Choroid plexus epithelial cell (primary cell): ENCODE measurements around the gene ITPR3.

Experiments
- DNase-seq: peaks from one replicate; pipeline ENCODE4 v3.0.0-alpha.2; 2010; ENCODE audit warnings: low read depth
- H3K4me3 ChIP-seq: 2 replicates; pipeline ENCODE4 v1.5.1; 2011; ENCODE audit warnings: low read depth, mild to moderate bottlenecking, control low read depth, low read length, moderate library complexity
- TF ChIP-seq, protein P1 (sequence below): conservative IDR thresholded peaks from 2 replicates; pipeline ENCODE4 v1.5.1; 2011; ENCODE audit warnings: low read depth, mild to moderate bottlenecking, control low read depth, inconsistent platforms, low read length, moderate library complexity

ITPR3 gene

DNA sequence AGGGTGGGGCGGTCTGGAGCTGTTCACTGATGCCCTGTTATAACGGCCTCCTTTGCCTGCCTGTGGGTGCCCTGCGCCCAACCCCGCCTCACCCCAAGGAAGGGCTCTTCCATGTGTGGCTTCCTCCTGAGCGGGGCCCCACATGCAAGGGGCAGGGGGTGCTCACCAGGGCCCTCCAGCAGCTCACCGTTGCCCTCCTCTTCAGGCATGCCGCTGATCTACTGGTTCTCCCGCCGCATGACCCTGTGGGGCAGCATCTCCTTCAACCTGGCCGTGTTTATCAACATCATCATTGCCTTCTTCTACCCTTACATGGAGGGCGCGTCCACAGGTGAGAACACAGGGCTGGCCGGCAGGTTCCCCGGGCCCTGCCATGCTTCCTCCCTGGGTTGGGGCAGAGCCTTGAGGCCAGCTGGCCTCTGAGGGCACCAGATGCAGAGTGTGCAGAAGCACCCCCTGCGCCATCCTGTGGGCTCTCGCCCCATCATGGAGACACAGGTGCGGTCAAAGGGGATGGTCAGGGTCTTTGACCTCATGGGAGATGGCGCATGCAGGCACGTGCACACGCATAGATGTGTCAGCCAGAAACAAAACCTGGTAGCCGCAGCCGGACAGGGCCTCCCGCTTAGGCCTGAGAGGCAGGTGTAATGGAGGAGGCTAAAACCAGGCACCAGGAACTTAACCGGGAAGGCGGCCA is 67.5 kb downstream of the ITPR3 start:
- no peak overlapping the region for H3K4me3 ChIP-seq
- TF ChIP-seq, protein P1, sequence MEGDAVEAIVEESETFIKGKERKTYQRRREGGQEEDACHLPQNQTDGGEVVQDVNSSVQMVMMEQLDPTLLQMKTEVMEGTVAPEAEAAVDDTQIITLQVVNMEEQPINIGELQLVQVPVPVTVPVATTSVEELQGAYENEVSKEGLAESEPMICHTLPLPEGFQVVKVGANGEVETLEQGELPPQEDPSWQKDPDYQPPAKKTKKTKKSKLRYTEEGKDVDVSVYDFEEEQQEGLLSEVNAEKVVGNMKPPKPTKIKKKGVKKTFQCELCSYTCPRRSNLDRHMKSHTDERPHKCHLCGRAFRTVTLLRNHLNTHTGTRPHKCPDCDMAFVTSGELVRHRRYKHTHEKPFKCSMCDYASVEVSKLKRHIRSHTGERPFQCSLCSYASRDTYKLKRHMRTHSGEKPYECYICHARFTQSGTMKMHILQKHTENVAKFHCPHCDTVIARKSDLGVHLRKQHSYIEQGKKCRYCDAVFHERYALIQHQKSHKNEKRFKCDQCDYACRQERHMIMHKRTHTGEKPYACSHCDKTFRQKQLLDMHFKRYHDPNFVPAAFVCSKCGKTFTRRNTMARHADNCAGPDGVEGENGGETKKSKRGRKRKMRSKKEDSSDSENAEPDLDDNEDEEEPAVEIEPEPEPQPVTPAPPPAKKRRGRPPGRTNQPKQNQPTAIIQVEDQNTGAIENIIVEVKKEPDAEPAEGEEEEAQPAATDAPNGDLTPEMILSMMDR, result no peak
- no peak for DNase-seq

DNA sequence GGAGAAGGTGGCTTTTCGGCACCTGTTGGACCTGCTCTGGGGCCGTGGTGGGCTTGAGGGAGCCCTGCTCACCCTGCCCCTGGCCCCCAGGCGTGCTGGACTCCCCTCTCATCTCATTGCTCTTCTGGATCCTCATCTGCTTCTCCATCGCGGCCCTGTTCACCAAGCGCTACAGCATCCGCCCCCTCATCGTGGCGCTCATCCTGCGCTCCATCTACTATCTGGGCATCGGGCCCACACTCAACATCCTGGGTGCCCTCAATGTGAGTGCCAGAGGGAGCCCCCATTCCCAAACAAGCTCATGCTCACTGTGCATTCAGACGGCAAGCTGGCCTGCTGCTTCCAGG is 68.0 kb downstream of the ITPR3 start:
- TF ChIP-seq, protein P1, result no peak
- no peak for DNase-seq
- H3K4me3 ChIP-seq, result no peak overlapping the region

DNA sequence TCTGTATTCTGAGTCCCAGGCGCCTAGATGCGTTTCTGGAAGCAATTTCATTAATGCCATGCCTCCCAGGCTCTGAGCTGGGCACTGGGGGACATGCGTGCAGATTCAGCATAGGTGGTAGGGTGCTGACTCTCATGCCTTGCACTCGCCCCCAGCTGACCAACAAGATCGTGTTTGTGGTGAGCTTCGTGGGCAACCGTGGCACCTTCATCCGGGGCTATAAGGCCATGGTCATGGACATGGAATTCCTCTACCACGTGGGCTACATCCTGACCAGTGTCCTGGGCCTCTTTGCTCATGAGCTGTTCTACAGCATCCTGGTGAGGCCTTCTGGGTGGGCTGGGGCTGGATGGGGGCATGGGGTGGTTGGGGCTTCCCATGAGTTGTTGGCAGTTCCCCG is 68.8 kb downstream of the ITPR3 start:
- no peak for DNase-seq
- H3K4me3 ChIP-seq, result no peak overlapping the region
- TF ChIP-seq, protein P1, result no peak

DNA sequence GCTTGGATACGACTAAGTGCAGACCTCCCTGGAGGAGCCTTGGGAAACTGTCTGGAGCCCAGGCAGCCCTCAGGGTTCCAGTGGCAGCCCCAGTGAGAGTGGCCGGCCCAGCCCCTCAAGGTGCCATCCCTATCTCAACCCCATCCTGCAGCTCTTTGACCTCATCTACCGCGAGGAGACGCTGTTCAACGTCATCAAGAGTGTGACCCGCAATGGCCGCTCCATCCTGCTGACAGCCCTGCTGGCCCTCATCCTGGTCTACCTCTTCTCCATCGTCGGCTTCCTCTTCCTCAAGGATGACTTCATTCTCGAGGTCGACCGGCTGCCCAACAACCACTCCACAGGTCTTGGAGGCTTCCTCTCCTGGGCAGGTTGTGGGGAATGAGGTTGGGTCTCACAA is 69.6 kb downstream of the ITPR3 start:
- TF ChIP-seq, protein P1, result no peak
- no peak for DNase-seq
- H3K4me3 ChIP-seq, result no peak overlapping the region

DNA sequence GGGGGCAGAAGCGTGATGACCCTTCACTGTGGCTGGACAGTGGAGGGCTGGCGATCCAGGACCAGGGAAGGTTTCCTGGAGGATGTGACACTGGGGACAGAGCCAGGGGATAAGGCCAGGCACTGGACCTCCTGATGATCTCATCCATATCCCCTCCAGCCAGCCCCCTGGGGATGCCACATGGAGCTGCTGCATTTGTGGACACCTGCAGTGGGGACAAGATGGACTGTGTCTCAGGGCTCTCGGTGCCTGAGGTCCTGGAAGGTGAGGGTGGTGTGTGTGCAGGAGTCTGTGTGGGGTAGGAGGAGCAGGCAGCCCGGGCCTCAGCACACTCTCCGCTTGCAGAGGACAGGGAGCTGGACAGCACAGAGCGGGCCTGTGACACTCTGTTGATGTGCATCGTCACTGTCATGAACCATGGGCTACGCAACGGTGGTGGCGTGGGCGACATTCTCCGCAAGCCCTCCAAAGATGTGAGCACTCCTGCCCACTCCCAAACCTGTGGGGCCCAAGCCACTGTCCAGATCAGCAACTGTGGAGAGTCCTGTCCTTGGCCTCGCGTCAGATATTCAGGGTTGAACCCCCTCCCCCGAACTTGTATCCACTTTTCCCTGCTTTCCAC is 70.4 kb downstream of the ITPR3 start:
- no peak overlapping the region for H3K4me3 ChIP-seq
- TF ChIP-seq, protein P1, result no peak
- no peak for DNase-seq

DNA sequence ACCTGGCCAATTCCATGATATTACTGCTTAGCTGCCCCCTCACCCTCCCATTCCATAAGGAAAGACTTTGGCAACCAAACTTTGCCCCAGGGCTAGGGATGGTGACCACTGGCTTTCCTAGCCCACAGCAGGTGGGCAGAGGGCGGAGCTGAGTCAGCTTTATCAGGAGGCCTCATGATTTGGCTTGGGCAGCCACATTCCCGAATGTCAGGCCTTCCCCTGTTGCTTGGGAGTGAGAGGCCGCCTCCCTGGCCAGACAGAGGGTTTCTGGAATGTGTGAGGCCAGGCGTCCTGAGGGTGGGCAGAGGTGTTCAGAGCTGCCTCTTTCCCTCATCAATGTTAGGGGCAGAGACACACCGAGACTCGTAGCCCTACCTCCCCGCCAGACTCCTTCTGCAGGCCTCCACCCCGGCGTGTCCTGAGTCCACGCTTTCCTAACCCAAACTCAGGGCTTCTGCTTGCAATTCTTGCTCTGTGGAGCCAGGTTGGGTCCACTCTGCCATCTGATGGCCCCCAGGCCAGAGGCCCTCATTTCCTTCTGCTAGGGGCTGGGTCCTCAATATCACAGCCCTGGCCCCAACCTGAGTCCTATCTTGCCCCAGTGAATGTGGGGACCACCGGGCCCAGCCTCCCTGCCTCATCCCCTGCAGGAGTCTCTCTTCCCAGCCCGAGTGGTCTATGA is 71.1 kb downstream of the ITPR3 start:
- TF ChIP-seq, protein P1, result no peak
- peak; percentile 40 for DNase-seq
- no peak overlapping the region for H3K4me3 ChIP-seq
